Activated T-cell treated with anti-CD3 and anti-CD28 coated beads for 24 hours (primary cell): ENCODE measurements around the gene FNBP1L.

Experiments used
- DNase-seq: peaks from one replicate; pipeline ENCODE4 v3.0.0-alpha.2; 2020; ENCODE audit warnings: low read depth

Gene FNBP1L

GRCh38 chr1:93489756-93490155, 41.8 kb downstream of the FNBP1L start:
- no peak for DNase-seq

GRCh38 chr1:93490357-93490756, 42.4 kb downstream of the FNBP1L start:
- no peak for DNase-seq

- no peak for DNase-seq
Measured at GRCh38 chr1:93495911-93496310, 48.0 kb downstream of the FNBP1L start.

GRCh38 chr1:93496520-93496919, 48.6 kb downstream of the FNBP1L start:
- DNase-seq, result no peak

- no peak for DNase-seq
Measured at GRCh38 chr1:93499075-93499474, 51.2 kb downstream of the FNBP1L start.

- DNase-seq, result no peak
Measured at GRCh38 chr1:93499533-93499932, 51.6 kb downstream of the FNBP1L start.

- DNase-seq, result no peak
Measured at GRCh38 chr1:93500275-93500674, 52.4 kb downstream of the FNBP1L start.

GRCh38 chr1:93501399-93501798, 53.5 kb downstream of the FNBP1L start:
- no peak for DNase-seq

GRCh38 chr1:93501829-93502369, 54.0 kb downstream of the FNBP1L start:
- DNase-seq, result no peak

- no peak for DNase-seq
Measured at GRCh38 chr1:93502571-93502970, 54.7 kb downstream of the FNBP1L start.

- DNase-seq, result no peak
Measured at GRCh38 chr1:93503163-93503562, 55.2 kb downstream of the FNBP1L start.

GRCh38 chr1:93503816-93504215, 55.9 kb downstream of the FNBP1L start:
- no peak for DNase-seq

- no peak for DNase-seq
Measured at GRCh38 chr1:93504247-93505033, 56.5 kb downstream of the FNBP1L start.

GRCh38 chr1:93506126-93506525, 58.2 kb downstream of the FNBP1L start:
- DNase-seq, result no peak

- no peak for DNase-seq
Measured at GRCh38 chr1:93516164-93516563, 68.2 kb downstream of the FNBP1L start.

GRCh38 chr1:93518516-93518915, 70.6 kb downstream of the FNBP1L start:
- no peak for DNase-seq

GRCh38 chr1:93519199-93519829, 71.4 kb downstream of the FNBP1L start:
- DNase-seq, result no peak

- no peak for DNase-seq
Measured at GRCh38 chr1:93521618-93522017, 73.7 kb downstream of the FNBP1L start.

- DNase-seq, result no peak
Measured at GRCh38 chr1:93522721-93523120, 74.8 kb downstream of the FNBP1L start.

- DNase-seq, result no peak
Measured at GRCh38 chr1:93525431-93525830, 77.5 kb downstream of the FNBP1L start.

- DNase-seq, result no peak
Measured at GRCh38 chr1:93526431-93526830, 78.5 kb downstream of the FNBP1L start.

GRCh38 chr1:93528412-93528811, 80.5 kb downstream of the FNBP1L start:
- no peak for DNase-seq

- no peak for DNase-seq
Measured at GRCh38 chr1:93531193-93531592, 83.3 kb downstream of the FNBP1L start.
